ENCODE results near the gene TECR.
"Not testable (repeated sequence)": the region's sequence is repeated elsewhere in the genome, so short reads cannot be mapped to it uniquely, and the experiment has no call there.

Gene TECR

GRCh38 chr19:14599548-14600147 is 70.3 kb downstream of the TECR start:
- no peak for DNase-seq

- no peak for DNase-seq
Measured at GRCh38 chr19:14603990-14604387, 74.6 kb downstream of the TECR start.

GRCh38 chr19:14606627-14607026 is 77.2 kb downstream of the TECR start:
- no peak for DNase-seq

- DNase-seq = no peak
Measured at GRCh38 chr19:14611051-14611450, 81.7 kb downstream of the TECR start.

GRCh38 chr19:14612242-14612641 is 82.8 kb downstream of the TECR start:
- DNase-seq = not testable (repeated sequence)

- DNase-seq = no peak
Measured at GRCh38 chr19:14612657-14613056, 83.3 kb downstream of the TECR start.

GRCh38 chr19:14613399-14614098 is 84.2 kb downstream of the TECR start:
- DNase-seq = not testable (repeated sequence)

GRCh38 chr19:14614099-14614412 is 84.7 kb downstream of the TECR start:
- DNase-seq = no peak
